Epidermal melanocyte (primary cell): Measurements from ENCODE around the gene MDH1.
"Not testable (repeated sequence)": the region's sequence is repeated elsewhere in the genome, so short reads cannot be mapped to it uniquely, and the experiment has no call there.

Source experiments
- DNase-seq: peaks from one replicate; pipeline ENCODE4 v3.0.0; 2011; ENCODE audit warnings: low spot score; ENCODE audit not compliant: insufficient read length

Gene MDH1

DNA sequence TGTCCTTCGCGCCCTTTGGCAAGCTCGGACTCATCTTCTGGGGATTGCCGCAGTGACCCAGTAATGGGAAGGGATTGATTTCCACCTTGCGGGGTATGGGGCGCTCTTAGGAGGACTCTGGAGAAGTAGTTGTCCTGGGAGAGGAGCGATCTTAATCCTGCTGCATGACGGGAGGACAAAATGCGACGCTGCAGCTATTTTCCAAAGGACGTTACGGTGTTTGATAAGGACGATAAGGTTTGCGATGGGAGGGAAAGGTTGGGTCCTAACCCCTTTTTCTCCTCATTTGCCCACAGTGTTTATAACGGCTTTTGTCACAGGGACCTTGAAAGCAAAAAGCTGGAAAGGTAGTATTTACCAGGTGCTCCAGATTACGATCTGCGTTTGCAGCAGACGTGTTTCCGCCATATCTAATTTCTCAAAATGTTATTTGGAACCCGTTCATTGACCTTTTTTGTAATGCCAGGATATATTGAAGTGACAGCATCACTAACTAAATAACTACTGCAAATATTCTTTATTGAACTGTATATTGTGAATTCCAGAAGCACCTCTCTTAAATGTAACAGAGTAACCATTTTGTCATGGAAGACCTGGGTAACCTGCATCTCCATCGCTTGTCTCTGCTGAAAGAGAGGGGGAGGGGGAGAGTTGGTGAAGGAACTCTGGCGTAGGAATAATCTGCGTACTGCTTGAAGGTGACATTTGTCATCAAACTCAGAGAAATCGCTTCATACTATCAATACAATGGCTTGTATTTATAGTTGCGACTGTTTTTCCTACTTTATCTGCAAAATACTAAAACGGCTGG is 590 bp downstream of the MDH1 start:
- no peak for DNase-seq

DNA sequence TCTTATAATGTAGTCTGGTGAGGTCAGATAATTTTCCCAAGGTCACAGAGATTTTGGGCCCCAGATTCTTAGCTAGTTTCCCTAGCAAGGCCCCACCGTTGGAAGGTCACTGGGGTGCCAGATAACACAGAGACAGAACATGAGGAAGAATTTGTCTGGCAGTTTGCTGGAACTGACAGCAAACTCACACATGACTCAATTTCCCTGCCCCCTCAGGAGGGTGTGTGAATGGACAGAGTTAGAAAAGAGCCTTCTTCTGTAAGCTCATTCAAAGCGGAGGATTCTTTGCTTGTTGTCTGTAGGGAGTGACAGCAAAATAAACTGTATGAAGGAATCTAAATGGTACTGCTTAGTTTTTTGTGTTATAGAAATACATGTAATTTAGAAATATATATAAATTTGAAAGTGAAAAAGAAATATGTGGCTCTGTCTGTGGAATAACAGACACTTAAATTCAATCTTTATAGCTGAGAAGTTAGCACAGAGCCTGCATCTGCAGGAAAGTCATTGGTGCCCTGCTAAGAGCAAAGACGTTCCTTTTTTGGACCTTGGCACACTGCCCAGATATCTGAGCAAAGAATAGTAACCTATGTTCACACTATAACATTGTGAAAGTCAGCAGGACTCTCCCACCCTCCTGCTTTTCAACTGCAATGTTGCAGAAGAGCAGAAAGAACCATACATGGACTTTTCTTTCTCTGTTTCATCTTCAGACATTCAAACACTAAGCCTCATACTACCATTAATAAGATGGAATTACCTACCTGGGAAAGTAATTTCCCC is 2.1 kb downstream of the MDH1 start:
- DNase-seq, result no peak

DNA sequence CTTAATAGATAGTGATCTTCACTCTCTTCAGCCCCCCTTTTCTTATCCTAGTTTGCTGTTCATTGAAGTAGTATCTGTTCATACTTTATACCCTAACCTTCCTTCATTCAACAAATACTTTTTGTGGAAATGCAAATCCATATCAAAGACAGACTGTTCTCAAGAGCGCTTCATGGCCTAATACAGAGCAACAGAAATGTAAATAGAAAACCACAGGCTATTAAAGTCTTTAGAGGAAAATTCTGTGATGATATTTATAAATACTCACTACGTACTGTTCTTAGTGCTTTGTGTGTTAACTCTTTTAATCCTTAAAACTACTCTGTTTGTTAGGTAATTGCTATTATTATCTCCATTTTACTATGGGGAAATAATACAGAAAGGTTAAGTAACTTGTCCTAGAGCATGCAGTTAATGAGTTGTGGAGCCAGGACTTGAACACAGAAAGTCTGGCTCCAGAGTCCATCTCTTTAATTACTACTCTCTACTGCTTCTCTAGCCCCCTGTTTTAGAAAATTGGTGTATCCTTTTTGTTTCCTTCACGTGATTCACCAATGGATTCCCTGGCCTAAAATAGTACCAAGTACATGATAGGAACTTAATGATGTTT is 2.9 kb downstream of the MDH1 start:
- no peak for DNase-seq

DNA sequence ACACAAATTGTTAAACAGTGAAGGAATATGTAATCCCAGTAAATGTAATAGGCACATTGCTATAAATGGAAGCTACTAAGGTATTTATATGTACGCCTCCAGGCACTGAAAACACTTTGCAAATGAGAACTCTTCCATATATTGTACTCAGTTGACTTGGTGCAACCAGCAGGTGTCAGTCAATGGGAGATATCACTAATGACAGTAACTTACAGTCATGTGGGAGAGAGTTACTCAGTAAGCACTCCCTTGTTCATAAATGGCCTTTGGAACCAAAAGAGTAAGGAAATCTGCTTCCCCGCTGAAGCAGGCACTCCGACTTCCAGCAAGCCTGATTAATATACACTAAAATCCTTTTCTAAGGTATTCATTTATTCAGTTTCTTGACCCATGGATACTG is 5.9 kb downstream of the MDH1 start:
- no peak for DNase-seq

DNA sequence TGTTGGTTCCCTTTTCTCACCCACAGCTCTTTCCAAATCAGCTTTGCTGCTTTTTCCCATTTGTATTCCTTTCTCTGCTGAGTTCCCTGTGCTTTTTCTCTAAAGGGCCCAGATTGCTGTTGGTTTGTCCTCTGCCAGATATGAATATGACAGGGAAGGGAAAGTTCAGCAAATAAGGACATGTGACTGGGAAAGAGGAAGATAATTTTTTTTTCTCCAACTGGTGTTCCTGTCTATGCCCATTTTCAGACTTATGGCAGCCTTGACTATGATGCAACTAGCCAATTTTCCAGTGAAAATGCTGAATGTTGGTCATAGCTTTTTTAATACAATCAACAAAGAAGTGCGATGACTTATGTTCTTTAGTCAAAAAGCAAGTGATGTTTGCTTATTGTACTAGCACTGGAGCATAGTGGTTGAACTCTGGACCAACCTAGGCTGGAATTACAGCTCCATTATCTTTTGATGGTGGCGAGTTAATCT is 7.7 kb downstream of the MDH1 start:
- no peak for DNase-seq

DNA sequence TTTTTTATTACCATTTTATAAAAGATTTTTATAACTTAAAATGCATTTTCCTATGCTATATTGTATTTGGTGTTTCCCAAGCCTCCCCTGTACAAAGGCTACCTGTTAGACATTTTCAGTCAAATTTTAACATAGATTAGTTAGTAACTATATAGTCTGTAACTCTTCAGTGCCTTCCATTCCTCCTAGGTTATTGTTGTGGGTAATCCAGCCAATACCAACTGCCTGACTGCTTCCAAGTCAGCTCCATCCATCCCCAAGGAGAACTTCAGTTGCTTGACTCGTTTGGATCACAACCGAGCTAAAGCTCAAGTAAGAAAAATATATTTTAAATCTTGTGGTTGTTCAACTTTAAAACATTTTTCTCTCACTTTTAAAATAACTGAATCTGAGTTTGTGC is 10.2 kb downstream of the MDH1 start:
- no peak for DNase-seq

DNA sequence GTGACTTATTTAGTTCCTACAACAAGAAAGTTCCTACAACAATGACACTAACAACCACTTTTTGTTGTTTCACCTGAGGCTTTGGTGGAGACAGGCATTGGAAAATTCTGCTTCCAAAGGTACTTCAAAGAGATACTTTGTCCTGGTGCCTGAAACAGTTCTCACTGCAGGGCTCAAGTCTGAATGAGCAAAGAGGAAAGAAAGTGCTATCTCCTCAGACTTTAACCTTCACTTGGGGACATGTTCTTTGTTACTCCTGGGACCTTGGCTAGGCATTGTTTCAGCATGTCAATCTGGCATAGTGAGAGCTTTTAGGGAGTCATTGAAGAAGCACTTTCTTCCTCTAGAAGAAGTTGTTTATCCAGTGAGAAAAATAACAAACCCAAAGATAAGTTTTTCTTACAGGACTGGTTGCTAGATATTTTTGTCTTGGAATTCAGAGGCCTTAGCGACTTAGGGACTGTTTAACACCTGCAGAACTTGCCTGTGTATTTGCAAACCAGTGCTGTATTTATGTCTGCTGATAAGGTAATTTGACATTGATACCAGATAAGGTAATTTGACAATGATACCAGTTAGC is 12.2 kb downstream of the MDH1 start:
- DNase-seq, result no peak

DNA sequence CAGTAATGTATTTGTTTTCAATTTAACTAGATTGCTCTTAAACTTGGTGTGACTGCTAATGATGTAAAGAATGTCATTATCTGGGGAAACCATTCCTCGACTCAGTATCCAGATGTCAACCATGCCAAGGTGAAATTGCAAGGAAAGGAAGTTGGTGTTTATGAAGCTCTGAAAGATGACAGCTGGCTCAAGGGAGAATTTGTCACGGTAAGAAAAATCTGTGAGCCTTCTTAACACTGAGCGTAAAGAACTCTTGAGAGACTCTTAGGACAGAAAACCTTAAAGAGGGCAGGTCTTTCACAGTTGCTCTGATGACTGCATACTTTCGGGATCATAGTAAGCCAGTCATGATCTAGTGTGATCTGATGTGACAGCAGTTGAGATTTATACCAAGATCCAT is 15.9 kb downstream of the MDH1 start:
- DNase-seq, result no peak

DNA sequence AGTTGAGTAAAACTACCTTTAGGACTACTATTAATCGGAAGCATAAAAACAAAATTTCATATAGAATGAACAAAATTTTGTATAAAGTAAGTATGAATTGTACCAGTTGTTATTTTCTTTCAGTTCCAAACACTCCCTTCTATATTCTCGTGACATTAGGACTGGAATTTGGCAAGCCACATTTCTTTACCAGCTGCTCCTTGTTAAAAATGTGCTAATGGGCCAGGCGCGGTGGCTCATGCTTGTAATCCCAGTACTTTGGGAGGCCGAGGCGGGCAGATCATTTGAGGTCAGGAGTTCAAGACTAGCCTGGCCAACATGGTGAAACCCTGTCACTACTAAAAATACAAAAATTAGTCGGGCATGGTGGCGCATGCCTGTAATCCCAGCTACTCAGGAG is 20.1 kb downstream of the MDH1 start:
- not testable (repeated sequence) for DNase-seq

DNA sequence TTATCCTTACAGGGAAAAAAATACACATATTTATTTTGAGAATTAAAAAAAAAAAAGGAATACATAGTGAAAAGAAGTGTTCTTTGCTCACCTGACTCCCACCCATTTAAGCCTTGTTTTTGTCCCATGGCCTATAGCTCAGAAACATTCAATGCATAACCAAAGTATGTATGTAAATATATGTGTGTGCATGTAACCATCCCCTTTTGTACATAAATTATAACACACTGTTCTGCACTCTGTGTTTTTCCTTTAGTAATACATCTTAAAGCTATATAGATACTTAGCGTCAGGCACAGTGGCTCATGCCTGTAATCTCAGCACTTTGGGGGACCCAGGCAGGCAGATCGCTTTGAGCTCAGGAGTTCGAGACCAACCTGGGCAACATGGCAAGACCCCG is 21.8 kb downstream of the MDH1 start:
- DNase-seq, result no peak

DNA sequence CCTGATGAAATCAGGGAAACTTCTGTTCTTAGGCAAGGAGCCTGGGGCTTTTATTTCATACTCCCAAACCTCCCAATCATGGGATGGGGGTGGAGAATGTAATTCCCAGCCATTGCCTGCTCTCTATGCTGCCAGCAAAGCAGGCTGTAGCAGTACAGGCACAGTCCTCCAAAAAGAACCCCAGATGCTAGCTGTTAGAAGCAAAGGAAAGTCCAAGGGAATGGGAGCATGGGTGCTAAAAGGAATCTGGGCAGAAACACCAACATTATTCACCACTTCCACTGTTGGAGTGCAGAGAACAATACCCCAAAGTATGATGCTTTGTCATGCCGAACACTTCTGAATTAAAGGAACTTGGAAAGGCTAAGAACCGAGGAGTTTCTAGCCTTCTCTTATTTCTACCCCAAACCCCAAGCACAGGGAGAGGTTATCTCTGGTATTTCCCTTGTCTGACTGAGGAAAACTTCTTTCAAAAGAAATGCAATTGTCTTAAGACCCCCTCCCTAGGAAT is 24.7 kb downstream of the MDH1 start:
- DNase-seq, result no peak

DNA sequence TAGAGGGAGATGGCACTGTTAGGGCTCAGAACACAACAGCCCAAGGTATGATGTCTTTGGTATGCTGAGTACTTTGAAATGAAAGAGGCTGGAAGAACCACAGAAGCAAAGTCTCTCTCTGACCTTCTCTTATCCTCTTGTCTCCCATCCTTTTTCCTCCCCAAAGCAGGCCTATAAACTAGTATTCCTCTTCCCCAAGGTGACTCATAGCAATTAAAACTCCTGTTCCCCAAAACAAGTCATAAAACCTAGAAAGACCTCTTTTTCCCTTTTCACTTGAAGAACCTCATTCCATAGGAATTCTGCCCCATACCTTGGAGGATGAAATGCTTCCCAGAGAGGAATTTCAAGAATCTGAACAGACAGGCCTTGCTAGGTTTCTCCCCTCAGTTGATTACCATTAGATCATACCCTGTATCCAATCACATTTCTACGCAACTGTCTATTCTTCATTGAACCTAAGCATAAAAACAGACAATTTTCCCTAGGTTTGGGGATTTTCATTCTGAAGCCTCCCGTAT is 25.7 kb downstream of the MDH1 start:
- DNase-seq, result no peak

DNA sequence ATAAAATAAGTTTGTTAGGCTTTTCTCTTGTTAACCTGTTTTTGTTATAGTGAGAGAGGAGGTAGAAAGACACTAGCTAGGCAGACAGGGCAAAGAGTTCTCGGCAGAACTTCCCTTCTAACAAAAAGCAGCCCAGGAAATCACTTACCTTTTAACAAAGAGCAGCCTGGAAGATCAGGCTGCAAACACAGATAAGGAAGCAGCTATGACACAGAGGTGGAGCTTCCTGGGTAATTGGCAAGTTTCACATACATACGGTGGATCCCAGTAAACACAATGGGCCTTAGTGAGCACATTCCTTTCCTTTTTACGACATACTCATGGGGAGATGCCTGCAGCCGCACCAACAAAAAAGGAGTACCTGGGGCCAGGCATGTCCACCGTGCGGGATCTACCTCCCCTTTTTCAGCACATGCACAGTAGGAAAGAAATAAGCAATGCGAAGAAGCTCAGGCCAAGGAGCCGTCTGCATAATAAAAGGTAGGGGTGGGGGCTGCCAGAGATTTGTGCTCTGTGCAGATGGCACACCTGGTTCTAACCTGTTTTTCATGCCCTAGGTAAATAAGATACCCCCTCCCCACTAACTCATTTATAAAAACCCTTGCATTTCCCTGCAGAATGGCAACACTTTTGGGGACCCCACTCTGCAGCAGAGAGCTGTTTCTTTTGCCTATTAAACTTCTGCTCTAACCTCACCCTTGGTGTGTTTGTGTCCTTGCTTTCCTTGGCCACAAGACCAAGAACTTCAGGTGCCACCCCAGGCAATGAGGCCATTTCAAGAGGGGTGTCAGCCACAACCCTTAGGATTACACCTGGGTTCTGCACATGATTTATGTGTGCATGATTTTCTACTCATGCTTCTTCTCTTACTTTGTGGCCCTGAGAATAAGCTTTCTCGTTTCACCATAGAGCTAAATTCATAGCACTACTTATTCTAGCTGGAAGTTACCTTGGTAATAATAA is 26.5 kb downstream of the MDH1 start:
- DNase-seq, result no peak

DNA sequence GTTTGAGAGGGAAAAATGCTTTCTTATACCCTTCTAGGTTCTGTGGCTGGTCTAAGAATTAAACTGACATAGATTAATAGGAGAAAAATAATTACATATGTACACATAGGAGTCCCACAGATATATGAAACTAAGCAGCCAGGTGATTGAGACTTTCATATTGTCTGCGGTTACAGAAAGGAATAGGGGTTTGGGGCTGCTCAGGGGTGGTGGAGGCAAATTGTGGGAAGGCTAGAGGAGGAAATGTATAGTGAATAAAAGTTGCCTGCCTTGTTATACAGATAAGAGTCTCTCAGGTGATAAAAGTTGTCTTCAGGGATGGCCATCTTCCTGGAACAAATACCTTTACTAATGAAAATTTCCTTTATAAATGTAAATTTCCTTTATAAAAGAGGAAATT is 28.6 kb downstream of the MDH1 start:
- no peak for DNase-seq

DNA sequence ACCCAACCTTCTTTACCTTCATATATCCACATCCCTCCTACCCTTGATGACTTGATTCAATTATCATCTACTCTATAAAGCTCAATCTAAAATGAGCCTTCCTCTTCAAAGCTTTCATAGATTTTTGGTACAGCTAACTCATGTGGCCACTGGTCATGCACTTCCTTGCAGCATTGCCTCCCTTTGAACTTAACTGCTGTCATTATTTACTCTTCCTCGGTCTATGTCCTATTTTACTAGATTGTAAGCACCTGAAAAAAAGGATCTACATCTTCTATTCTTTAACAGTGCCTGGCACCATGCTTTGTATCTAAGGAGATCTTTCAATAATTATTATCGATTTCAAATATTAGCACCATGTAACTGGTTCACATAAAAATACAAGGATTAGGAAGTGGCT is 30.6 kb downstream of the MDH1 start:
- DNase-seq, result no peak

DNA sequence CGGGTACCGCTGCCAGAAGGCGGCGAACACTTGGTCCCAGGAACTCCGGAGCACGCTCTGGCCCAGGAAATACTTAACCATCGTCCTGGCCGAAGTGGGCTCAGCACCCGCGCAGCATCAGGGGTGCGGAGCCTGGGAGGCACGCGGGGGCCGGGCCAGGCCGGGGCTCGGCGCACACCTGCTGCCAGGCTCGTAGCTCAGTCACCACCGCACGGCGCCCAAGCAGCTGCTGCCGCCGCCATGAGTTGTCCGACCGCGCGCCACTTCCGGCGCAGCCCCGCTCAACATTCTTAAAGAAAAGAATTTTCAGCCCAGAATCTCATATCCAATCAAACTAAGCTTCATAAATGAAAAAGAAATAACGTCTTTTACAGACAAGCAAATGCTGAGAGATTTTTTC is 34.0 kb downstream of the MDH1 start:
- no peak for DNase-seq

DNA sequence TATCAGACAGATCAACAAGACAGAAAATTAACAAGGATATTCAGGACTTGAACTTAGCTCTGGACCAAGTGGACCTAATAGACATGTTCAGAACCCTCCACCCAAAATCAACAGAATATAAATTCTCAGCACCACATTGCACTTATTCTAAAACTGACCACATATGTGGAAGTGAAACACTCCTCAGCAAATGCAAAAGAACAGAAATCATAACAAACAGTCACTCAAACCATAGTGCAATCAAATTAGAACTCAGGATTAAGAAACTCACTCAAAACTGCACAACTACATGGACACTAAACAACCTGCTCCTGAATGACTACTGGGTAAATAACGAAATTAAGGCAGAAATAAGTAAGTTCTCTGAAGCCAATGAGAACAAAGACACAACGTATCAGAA is 35.0 kb downstream of the MDH1 start:
- DNase-seq, result not testable (repeated sequence)

DNA sequence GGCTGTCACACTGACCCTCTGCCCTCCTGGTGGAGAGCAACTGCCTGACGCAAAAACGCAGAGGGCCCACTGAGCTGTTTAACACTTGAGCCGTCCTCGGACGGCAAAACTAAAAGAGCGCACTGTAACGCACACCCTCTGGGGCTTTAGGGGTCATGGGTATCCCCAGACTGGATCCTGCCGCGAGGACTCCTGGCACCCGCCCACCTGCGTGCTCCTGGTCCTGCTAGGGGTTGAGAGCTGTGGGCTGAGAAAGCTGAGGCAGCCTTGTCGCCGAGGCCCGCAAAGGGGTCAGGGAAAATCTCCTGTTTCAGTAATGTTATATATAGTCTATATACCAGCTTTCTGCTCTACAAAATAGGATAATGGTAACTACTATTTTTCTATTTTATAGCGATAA is 39.1 kb downstream of the MDH1 start:
- no peak for DNase-seq

DNA sequence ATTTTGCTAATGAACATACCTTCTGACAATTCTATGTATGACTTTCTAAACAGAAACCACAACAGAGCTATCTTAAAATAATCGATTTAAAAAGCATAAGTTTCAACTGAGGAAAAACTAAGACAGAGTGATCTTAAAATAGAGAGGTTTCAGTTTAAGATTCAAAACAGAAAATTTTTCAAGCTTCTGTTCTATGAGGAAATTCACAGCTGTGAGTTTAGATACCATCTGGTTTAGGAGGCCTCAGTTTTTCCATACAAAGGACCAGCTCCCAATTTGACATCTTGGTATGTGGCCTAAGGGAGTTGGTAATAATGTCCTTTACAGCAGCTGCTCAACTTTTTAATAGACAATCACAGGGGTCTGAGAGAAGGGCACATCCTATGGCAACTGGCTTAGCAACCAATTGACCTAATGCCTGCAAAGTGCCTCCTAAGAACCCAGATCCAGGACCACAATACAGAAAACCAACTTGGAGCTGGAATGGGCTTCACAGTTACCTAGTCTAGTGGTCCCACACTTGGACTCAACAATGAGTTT is 39.7 kb downstream of the MDH1 start:
- DNase-seq, result no peak

DNA sequence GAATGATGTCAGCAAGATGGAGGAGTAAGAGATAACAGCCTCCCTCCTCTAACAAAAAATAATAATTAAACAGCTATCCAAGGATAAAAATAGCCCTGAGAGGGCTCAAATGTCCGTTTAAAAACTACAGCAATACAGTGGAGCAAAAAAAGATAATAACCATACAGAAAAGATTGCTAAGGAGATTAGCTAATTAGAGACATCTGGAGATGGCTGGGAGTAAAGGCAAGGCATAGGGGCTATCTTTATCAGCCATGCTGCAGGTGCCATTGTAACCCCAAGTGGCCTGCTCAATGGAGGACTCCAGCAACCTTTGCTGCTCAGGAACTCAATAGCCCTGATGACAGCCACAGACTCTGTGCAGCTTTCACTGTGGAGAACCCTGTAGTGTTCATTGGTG is 42.7 kb downstream of the MDH1 start:
- no peak for DNase-seq
